Astrocyte of the spinal cord (primary cell): ENCODE data around the gene DNAAF5.

Source experiments
- DNase-seq: peaks from one replicate; pipeline ENCODE4 v3.0.0; 2011; ENCODE audit warnings: low read depth, low spot score
- H3K4me3 ChIP-seq: 2 replicates; pipeline ENCODE4 v1.5.1; 2011; ENCODE audit warnings: low read depth, mild to moderate bottlenecking, low read length, moderate library complexity
- in situ Hi-C: cut with HindIII; loops from 2 replicates; pipeline ENCODE4 v1.10.0; 2017; ENCODE audit warnings: low sequenced_read_pairs
- TF ChIP-seq, protein P1 (sequence below): IDR thresholded peaks from 2 replicates; pipeline ENCODE4 v1.5.1; 2012; ENCODE audit warnings: low read depth, mild to moderate bottlenecking, low read length, inconsistent platforms

Gene DNAAF5

DNA sequence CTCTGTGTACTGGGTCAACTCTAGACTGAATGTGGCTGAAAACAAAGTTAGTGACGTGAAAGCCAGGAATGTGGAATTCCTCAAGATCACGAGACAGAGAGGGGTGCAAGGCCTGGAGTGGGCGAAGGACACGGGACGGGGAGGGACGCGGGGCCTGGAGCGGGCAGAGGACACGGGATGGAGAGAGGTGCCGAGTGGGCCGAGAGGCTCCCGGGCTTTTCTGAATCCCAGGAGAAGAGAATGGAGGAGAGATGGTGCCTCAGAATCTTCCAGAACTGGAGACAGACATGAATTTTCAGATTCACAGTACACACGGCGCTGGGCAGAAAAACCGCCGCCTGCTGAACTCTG is 51.2 kb downstream of the DNAAF5 start:
- no peak overlapping the region for H3K4me3 ChIP-seq
- TF ChIP-seq, protein P1, sequence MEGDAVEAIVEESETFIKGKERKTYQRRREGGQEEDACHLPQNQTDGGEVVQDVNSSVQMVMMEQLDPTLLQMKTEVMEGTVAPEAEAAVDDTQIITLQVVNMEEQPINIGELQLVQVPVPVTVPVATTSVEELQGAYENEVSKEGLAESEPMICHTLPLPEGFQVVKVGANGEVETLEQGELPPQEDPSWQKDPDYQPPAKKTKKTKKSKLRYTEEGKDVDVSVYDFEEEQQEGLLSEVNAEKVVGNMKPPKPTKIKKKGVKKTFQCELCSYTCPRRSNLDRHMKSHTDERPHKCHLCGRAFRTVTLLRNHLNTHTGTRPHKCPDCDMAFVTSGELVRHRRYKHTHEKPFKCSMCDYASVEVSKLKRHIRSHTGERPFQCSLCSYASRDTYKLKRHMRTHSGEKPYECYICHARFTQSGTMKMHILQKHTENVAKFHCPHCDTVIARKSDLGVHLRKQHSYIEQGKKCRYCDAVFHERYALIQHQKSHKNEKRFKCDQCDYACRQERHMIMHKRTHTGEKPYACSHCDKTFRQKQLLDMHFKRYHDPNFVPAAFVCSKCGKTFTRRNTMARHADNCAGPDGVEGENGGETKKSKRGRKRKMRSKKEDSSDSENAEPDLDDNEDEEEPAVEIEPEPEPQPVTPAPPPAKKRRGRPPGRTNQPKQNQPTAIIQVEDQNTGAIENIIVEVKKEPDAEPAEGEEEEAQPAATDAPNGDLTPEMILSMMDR, result no peak
- in situ Hi-C loops, result no loop called here
- no peak for DNase-seq

DNA sequence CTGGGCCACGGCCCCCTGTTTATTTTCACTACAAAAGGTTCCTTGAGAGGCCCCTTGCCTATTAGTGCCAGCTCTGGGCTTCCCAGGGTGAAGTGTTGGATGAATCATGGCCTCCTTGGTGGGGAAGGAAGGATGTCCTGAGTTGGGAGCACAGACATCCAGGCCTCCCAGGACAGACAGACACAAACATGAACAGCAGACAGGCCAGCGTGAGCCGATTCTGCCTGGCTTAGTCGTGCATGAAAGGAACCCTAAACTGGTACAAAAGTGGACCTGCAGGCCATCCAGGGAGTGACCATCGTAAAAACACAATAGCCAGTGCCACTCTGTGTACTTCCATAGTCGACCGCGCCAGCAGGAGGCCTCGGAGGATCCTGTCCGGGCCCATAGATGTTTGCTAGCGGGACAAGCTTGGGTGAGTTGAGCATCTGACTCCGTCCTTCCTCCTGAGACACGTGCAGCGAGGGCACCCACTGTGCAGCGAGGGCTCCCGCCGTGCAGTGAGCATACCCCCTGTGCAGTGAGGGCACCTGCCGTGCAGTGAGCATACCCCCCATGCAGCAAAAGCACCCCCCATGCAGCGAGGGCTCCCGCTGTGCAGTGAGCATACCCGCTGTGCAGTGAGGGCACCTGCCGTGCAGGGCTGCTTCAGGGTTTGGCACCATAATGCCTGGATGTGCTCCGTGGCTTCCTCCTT is 51.9 kb downstream of the DNAAF5 start:
- H3K4me3 ChIP-seq, result no peak overlapping the region
- in situ Hi-C loops, result no loop called here
- DNase-seq, result peak; percentile 25
- TF ChIP-seq, protein P1, result no peak

DNA sequence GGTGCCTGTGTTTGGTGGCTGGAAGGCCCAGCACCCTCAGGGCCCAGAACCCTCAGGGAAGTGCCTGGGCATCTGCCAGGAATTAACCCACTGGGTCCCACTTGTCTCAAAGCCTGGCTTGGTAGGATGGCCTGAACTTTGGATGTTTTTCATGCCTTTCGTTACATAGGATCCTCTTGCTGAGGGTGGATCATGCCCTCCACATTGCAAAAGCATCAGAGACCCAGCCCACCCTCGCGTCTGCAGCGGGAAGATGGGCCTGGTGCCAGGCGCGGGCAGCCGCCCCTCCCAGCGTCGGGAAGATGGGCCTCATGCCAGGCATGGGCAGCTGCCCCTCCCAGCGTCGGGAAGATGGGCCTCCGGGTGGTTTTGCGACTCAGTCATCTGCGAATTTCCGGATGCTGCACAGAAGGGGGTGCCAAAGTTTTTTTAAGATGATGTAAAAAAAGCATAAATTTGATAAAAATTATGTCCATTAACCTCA is 52.5 kb downstream of the DNAAF5 start:
- no peak overlapping the region for H3K4me3 ChIP-seq
- TF ChIP-seq, protein P1, result no peak
- DNase-seq, result no peak
- in situ Hi-C loops, result no loop called here

DNA sequence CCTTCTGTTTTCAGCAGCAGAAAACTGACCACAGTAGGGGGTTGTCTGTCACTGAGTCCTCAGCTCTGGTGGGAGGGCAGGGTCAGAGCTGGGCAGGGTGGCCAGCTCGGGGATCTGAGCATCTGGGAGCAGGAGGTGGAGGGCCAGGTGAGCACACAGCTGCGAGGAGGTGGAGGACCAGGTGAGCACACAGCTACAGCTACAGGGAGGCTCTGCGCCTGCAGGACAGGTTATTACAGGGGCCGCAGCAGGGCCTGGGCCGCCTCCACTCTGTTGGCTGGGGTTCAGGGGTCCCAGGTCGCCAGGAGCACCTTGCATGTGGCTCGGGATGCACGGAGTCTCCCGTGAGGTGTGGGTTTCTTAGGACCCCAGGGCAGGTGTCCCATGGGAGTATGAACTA is 53.0 kb downstream of the DNAAF5 start:
- no peak for DNase-seq
- TF ChIP-seq, protein P1, result no peak
- in situ Hi-C loops, result no loop called here

DNA sequence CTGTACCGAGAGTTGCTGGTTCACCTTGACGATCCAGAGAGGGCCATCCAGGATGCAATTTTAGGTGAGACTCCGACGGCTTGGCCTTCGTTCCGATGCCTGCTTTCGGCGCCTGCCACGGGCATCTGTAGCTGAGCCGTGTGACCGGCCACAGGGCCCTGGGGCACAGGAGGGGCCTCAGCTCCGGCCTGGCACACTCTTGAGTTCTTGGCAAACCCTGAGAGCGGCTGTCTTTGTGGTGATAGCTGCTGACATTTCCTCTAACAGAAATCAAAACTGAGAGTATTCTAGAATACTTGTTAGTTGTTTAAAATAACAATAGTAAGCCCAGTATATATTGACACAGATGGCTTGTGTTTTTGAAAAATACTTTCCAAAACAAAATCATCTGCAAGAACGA is 53.6 kb downstream of the DNAAF5 start:
- no peak overlapping the region for H3K4me3 ChIP-seq
- DNase-seq, result no peak
- in situ Hi-C loops, result no loop called here
- TF ChIP-seq, protein P1, result no peak

More for the DNA sequence above, 53.0 kb downstream of the DNAAF5 start:
- H3K4me3 ChIP-seq, result no peak overlapping the region

DNA sequence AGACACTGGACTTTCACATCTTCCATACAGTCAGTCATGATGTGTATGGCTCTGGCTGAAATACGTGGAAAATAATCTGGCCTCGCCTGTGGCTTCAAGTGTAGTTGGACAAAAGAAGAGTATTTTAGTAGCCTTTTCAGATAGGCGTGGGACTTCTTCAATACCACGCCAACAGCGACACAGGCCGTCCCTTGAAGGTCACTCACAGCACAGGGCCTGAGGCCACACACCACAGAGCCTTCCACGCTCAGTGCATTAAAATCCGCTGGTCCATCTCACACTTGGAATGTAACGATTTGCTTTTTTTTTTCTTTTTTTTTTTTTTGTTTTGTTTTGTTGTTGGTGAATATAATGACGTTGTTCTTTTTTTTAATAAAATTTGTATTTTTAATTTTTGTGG is 54.0 kb downstream of the DNAAF5 start:
- no peak for DNase-seq
- no peak overlapping the region for H3K4me3 ChIP-seq
- TF ChIP-seq, protein P1, result no peak
- in situ Hi-C loops, result no loop called here
